ENCODE results near the gene GTF2IRD1.

GTF2IRD1 gene

GRCh38 chr7:74581916-74582440 is 128.3 kb downstream of the GTF2IRD1 start:
- Histone ChIP-seq H3K9me3 (ENCODE audit: control insufficient read depth, insufficient read depth, low read length) (no peaks in the 10 kb centered on the region), H3K4me1 (ENCODE audit: control insufficient read depth, low read length) (peaks cover 11% of the 10 kb centered on the region), H3K4me2 (ENCODE audit: low read length) (no peak overlapping the region), H4K20me1 (ENCODE audit: control insufficient read depth, insufficient read depth, low read depth, low read length) (no peaks in the 10 kb centered on the region), H3K27ac (ENCODE audit: low read depth, low read length) (no peak overlapping the region), H3F3A (ENCODE audit: control insufficient read depth, insufficient read depth) (no peaks in the 10 kb centered on the region), H3K9me2 (replicated peaks; ENCODE audit: control insufficient read depth, low read length) (no peaks in the 10 kb centered on the region), H3K79me2 (ENCODE audit: control insufficient read depth, low read length) (no peaks in the 10 kb centered on the region), H3K4me3 (ENCODE audit: low read length) (no peak overlapping the region), H3K36me3 (ENCODE audit: control insufficient read depth, low read length) (no peaks in the 10 kb centered on the region; the same call in 1 of the 2 replicates), H3K27me3 (ENCODE audit: control insufficient read depth, low read length) (no peaks in the 10 kb centered on the region)
- TF ChIP-seq CTCF (IDR thresholded peaks at IDR 0.05; ENCODE audit: low read depth, low read length, poor library complexity, severe bottlenecking), result no peak
- TF ChIP-seq EZH2phosphoT487 (IDR thresholded peaks at IDR 0.05; ENCODE audit: borderline replicate concordance, low read length), result no peak

GRCh38 chr7:74582447-74583039 is 128.8 kb downstream of the GTF2IRD1 start:
- Histone ChIP-seq H3K79me2 (ENCODE audit: control insufficient read depth, low read length) (no peaks in the 10 kb centered on the region), H3K4me2 (ENCODE audit: low read length) (no peak overlapping the region), H3K36me3 (ENCODE audit: control insufficient read depth, low read length) (no peaks in the 10 kb centered on the region; the same call in 1 of the 2 replicates), H3K27ac (ENCODE audit: low read depth, low read length) (no peak overlapping the region), H4K20me1 (ENCODE audit: control insufficient read depth, insufficient read depth, low read depth, low read length) (no peaks in the 10 kb centered on the region), H3K4me3 (ENCODE audit: low read length) (no peak overlapping the region), H3K27me3 (ENCODE audit: control insufficient read depth, low read length) (no peaks in the 10 kb centered on the region), H3F3A (ENCODE audit: control insufficient read depth, insufficient read depth) (no peaks in the 10 kb centered on the region), H3K4me1 (ENCODE audit: control insufficient read depth, low read length) (peaks cover 16% of the 10 kb centered on the region), H3K9me3 (ENCODE audit: control insufficient read depth, insufficient read depth, low read length) (no peaks in the 10 kb centered on the region), H3K9me2 (replicated peaks; ENCODE audit: control insufficient read depth, low read length) (no peaks in the 10 kb centered on the region)
- TF ChIP-seq CTCF (IDR thresholded peaks at IDR 0.05; ENCODE audit: low read depth, low read length, poor library complexity, severe bottlenecking) (no peak), EZH2phosphoT487 (IDR thresholded peaks at IDR 0.05; ENCODE audit: borderline replicate concordance, low read length) (no peak)

GRCh38 chr7:74583630-74584029 is 129.9 kb downstream of the GTF2IRD1 start:
- TF ChIP-seq CTCF (IDR thresholded peaks at IDR 0.05; ENCODE audit: low read depth, low read length, poor library complexity, severe bottlenecking) (no peak), EZH2phosphoT487 (IDR thresholded peaks at IDR 0.05; ENCODE audit: borderline replicate concordance, low read length) (no peak)
- no peak overlapping the region for H3K4me3 ChIP-seq (ENCODE audit: low read length)
- H3K27ac ChIP-seq (ENCODE audit: low read depth, low read length), result no peak overlapping the region
- H3K4me1 ChIP-seq (ENCODE audit: control insufficient read depth, low read length), result peaks cover 20% of the 10 kb centered on the region
- no peaks in the 10 kb centered on the region for H3K9me2 ChIP-seq (replicated peaks; ENCODE audit: control insufficient read depth, low read length)
- H3K36me3 ChIP-seq (ENCODE audit: control insufficient read depth, low read length), result no peaks in the 10 kb centered on the region; the same call in 1 of the 2 replicates
- no peaks in the 10 kb centered on the region for H3K27me3 ChIP-seq (ENCODE audit: control insufficient read depth, low read length)
- no peak overlapping the region for H3K4me2 ChIP-seq (ENCODE audit: low read length)
- H3K9me3 ChIP-seq (ENCODE audit: control insufficient read depth, insufficient read depth, low read length), result no peaks in the 10 kb centered on the region
- no peaks in the 10 kb centered on the region for H3F3A ChIP-seq (ENCODE audit: control insufficient read depth, insufficient read depth)
- H3K79me2 ChIP-seq (ENCODE audit: control insufficient read depth, low read length), result no peaks in the 10 kb centered on the region
- no peaks in the 10 kb centered on the region for H4K20me1 ChIP-seq (ENCODE audit: control insufficient read depth, insufficient read depth, low read depth, low read length)

Measured in DOHH2 (cell line).